ENCODE data around the gene JADE3. TPM values are rescaled to one million over a fixed set of nuclear protein-coding genes. Genes with fewer than 3 reads are reported as not detected.

Gene JADE3
- total and polyA plus RNA-seq, 12 donors = 1.6 to 8.7 (median 6.0) TPM

DNA sequence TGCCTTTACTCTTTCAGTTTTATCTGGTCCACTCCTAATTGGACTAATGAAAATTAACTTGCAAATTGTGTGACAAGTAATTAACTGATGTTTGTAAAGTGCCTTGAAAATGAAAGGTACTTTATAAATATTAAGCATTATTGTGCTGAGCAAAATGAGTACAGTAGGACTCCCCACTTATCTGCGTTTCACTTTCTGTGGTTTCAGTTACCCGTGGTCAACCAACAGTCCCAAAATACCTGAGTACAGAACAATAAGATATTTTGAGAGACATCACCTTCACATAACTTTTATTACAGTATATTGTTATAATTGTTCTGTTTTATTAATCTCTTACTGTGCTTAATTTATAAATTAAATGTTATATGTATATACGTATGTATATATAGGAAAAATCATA lies 27.4 kb upstream of the JADE3 start:
- H3K4me1 ChIP-seq = no peaks in the 10 kb centered on the region
- H3K36me3 ChIP-seq = peaks cover 0 to 38% (median 0%) of the 10 kb centered on the region in 9 donors
- 92 to 96% methylated on average over 3 of the region's 3 CpGs for WGBS, 2 donors
- no peaks in the 10 kb centered on the region for H3K9me3 ChIP-seq
- TF ChIP-seq, protein P1, sequence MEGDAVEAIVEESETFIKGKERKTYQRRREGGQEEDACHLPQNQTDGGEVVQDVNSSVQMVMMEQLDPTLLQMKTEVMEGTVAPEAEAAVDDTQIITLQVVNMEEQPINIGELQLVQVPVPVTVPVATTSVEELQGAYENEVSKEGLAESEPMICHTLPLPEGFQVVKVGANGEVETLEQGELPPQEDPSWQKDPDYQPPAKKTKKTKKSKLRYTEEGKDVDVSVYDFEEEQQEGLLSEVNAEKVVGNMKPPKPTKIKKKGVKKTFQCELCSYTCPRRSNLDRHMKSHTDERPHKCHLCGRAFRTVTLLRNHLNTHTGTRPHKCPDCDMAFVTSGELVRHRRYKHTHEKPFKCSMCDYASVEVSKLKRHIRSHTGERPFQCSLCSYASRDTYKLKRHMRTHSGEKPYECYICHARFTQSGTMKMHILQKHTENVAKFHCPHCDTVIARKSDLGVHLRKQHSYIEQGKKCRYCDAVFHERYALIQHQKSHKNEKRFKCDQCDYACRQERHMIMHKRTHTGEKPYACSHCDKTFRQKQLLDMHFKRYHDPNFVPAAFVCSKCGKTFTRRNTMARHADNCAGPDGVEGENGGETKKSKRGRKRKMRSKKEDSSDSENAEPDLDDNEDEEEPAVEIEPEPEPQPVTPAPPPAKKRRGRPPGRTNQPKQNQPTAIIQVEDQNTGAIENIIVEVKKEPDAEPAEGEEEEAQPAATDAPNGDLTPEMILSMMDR (IDR thresholded peaks at IDR 0.05) = no peak
- intact Hi-C loops (cut with DNase I) = loop anchor here in 1 of 10 donors (10.0 kb wide), 1 partner anchor 50 kb away; the partner anchor contains the start of gene RP2
- ATAC-seq = no peak
- H3K27ac ChIP-seq = no peak overlapping the region
- peaks cover 0 to 25% (median 0%) of the 10 kb centered on the region in 7 donors for H3K27me3 ChIP-seq
- no peak for DNase-seq
- H3K4me3 ChIP-seq = no peak overlapping the region

DNA sequence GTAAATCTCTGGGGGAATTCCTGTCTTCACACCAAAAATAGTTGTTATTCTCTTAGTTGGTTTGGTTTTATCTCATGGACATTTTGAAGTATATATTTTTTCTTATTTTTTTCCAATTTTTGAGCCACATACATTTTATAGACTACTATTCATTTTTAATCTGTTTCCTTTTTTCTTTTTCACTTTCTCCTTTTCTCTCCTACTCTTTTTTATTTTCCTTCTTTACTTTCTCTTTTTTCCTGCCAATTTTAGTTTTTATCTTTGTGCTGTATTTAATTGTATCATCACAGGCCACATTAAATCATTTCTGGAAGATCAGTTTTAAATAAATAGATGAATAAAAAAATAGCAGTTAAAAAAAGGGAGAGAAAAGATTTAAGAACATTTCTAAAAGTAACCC lies 14.0 kb upstream of the JADE3 start:
- no peak for ATAC-seq
- intact Hi-C loops (cut with DNase I) = loop anchor here in 1 of 10 donors (10.0 kb wide), 1 partner anchor 847 kb away; no protein-coding TSS in a partner anchor
- no peak overlapping the region for H3K27ac ChIP-seq
- H3K36me3 ChIP-seq = no peaks in the 10 kb centered on the region
- no peaks in the 10 kb centered on the region for H3K9me3 ChIP-seq
- H3K27me3 ChIP-seq = peaks cover 0 to 66% (median 0%) of the 10 kb centered on the region in 7 donors
- H3K4me3 ChIP-seq = no peak overlapping the region
- TF ChIP-seq, protein P1 (IDR thresholded peaks at IDR 0.05) = no peak
- DNase-seq = no peak
- peaks cover 0 to 1% (median 0%) of the 10 kb centered on the region in 9 donors for H3K4me1 ChIP-seq

DNA sequence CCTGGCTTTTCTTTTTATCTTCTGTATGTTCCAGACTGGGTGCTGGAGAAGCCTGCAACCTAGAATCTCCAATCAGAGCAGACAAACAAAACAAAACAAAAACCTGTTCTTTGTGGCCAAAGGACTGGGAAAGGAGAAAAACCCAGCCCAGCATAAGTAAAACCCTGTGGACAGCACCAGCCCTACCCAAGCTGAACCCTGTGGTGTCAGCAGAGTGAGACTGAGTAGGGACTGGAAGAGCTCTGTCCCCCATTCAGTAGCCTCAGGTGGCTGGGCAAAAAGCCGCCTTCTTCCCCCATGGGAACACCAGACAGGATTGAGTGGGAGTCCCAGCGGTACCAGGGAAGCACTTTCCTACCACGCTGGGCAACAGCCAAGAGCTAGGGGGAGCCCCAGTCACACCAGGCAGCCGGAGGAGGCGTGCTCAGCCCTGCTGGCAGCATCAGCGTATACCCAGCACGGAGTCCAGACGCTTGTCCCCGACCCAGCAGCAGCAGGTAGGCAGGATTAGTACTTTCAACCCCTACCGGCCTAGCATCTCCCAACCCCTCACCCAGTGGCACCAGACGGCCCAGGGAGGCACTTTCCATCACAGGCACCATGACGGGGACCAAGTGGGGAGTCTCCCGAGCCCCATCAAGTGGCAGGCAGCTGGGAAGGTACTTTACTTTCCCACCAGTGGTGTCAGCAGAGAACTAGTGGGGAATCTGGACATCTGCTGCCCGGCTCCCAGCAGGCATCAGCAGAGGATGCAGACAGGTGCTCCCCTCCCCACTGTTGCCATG lies 8.6 kb upstream of the JADE3 start:
- TF ChIP-seq, protein P1 (IDR thresholded peaks at IDR 0.05) = peak; percentile 26 to 77 (median 62)
- Histone ChIP-seq H3K9me3 (no peaks in the 10 kb centered on the region), H3K4me3 (peak overlapping the region in 9 of 10 donors; percentile 28 to 56 (median 45)), H3K27ac (no peak overlapping the region), H3K27me3 (peaks cover 0 to 76% (median 0%) of the 10 kb centered on the region in 7 donors), H3K4me1 (peaks cover 0 to 12% (median 0%) of the 10 kb centered on the region in 9 donors), H3K36me3 (no peaks in the 10 kb centered on the region)
- DNase-seq (peak; percentile 70 to 77), ATAC-seq (peak; percentile 95 to 99 (median 98))
- WGBS, 2 donors = 0% methylated on average over 14 of the region's 14 CpGs
- intact Hi-C loops (cut with DNase I) = loop anchor here in 9 of 10 donors (1.0 to 10.0 kb wide), 9 partner anchors 71 to 191 kb away; no protein-coding TSS in a partner anchor

DNA sequence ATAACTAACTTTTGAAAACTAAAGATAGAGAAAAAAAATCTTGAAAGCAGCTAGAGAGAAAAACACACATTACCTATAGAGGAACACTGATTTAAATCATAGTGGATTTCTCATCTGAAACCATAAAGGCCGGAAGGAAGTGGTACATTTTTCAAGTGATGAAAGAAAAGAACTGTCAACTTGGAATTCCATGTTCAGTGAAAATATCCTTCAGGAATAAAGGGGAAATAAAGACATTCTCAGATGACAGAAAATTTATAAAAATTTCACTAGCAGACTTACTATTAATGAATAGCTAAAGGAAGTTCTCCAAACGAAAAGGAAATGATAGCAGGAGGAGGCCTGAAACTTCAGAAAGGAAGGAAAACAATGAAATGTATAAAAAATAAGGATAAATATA lies 7.6 kb upstream of the JADE3 start:
- TF ChIP-seq, protein P1 (IDR thresholded peaks at IDR 0.05) = no peak
- Histone ChIP-seq H3K4me1 (peaks cover 0 to 12% (median 0%) of the 10 kb centered on the region in 9 donors), H3K4me3 (no peak overlapping the region), H3K27ac (no peak overlapping the region), H3K36me3 (no peaks in the 10 kb centered on the region), H3K27me3 (peaks cover 0 to 80% (median 0%) of the 10 kb centered on the region in 7 donors), H3K9me3 (no peaks in the 10 kb centered on the region)
- WGBS, 2 donors = 66 to 81% methylated on average over 2 of the region's 2 CpGs
- ATAC-seq (no peak), DNase-seq (no peak)
- intact Hi-C loops (cut with DNase I) = loop anchor here in 8 of 10 donors (1.0 to 10.0 kb wide), 8 partner anchors 70 to 190 kb away; no protein-coding TSS in a partner anchor
